ENCODE measurements around the gene PIP5K1B.

PIP5K1B gene

DNA sequence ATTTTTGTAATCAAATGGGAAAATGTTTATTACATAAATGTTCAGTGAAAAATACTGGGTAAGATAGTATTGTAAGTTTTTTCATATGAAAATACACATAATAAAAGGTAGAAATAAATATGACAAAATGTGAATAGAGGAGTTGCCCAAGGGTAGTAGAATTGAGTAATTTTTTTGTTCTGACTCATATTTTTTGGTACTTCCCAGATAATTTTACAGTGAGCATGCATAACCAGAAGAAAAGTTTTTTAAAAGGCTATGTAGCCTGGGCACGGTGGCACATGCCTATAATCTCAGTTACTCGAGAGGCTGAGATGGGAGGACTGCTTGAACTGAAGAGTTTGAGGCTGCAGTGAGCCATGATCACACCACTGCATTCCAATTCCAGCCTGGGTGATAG is 116.9 kb downstream of the PIP5K1B start:
- DNase-seq, result no peak

DNA sequence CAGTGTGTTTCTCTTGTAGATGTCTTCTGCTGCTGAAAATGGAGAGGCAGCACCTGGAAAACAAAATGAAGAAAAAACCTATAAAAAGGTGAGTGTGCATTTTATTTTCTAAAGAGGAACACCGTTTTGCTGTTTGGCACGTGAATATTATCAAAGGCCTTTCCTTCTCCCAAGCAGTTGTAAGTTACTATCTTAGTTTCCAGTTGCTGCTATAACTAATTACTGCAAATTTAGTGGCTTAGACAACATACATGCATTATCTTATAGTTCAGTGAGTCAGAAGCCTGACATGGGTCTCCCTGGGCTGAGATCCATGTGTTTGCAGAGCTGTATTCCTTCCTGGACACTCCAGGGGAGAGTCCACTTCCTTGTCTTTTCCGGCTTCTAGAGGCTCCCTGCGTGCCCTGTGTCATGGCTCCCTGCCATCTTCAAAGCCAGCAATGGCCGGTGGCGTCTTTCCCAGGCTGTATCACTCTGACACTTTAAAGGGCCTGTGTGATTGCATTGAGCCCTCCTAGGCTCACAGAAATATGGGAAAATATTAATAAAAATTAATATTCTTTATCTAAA is 117.6 kb downstream of the PIP5K1B start:
- no peak for DNase-seq

- no peak for DNase-seq
Observed at GRCh38 chr9:68825762-68826472, 120.9 kb downstream of the PIP5K1B start.

DNA sequence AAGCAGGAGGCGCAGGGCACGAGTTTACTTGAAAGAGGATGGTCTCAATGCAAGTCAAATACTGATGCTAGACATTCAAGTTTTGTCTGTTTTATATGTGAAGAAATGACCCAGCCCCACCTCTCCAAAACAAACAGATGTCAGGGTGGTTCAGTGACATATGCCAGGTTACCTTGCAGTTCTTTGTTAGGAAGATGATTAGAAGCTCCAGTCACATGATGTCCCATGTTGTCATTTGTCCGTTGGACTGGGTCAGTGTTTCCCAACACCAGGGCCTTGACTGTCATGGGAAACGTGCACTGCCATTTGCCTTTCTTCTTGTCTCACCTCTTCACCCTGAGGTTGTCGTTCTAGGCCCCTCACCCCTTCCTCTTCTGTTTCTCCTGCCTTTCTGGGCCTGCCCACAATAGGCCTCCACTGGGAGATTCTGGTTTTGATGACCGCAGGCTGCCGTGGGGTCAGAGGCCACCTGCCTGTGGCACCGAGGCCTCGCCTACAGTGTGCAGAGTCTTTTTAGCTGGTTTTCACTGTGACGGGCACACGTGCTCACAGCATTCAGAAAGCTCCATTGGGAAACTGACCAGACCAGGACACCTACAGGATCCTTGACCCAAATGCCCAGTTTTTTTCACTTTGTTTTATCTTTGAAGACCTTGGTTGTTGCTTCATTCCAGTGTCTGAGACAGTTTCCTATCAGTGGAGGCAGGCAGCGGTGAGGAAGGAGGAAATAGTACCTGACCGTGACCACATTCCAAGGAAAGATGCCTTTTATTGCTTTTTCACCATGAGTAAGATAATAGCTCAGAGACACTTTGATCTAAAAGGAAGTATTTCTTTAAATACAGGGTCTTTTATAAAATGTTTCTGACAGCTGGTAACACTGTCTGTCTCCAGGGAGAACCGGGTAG is 123.1 kb downstream of the PIP5K1B start:
- DNase-seq, result no peak

- no peak for DNase-seq
Observed at GRCh38 chr9:68832101-68832500, 127.1 kb downstream of the PIP5K1B start.

DNA sequence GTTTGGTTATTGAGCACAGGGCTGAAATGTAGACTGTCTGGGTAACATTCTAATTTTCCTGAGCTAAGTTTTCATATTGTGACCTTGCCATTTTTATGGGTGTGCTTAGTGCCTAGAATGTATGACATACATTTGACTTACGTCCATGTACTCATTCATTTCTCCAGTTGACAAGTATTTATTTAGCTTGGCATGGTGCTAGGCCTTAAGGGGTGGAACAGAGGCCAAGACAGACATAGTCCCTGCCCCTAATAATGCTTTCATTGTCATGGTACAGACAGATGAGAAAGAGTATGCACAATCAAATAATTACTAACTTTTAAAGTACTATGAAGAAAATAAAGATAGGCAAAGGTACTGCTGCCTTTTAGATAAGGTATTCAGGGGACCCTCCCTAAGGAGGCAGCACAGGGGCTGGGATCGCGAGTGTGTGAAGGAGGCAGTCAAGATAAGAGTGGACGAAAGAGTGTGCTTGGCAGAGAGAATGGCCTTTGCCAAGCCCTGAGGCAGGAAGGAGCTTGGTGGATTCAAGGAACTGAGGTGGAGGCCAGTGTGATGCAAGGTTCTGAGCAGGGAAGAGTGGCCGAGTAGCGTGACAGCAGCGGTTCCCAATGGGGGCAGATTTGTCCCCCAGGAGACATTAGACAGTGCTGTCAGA is 128.0 kb downstream of the PIP5K1B start:
- no peak for DNase-seq

DNA sequence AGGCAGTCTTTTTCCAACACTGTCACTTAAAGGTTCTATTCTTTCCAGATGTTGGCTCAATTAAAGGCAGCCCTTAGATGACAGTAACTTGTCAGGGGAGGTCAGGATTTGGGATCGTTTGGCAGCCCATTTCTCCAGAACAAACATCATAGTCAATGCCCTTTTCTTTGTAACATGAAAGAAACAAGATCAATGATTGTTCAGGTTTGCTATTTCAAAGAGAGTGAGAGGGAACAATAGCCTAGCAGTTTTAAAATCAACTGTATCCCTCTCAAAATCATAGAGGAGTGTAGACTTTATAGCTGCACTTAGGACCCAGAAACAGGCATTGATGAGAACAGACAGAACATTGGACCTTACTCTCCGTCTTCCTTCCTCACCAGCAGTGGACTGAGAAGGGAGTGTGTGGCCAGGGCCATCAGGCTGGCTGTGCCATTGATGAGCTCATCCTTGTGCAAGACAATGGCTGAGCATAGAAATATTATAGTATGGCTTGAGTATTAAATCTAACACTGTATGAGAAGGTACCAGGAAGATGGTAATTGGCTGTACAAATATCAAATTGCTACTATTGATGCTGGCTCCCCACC is 130.0 kb downstream of the PIP5K1B start:
- DNase-seq, result no peak

DNA sequence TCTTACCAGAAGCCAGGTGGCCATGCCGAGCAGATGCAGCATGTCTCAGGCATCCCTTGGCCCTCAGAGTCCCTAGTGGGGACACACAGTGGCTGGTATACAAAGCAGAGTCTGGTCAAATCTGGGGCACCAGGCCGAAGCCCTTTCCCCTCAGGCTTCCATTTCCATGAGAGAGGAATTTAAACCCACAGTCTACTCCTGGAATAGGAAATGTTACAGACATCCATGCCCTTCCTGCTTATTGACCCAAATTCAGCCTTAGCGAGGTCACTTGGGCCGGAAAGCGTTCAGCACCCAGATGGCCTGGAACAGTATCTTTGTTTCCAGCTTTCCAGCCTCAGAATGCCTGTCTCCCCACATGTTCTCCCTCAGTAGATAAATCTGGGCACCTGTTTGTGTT is 131.7 kb downstream of the PIP5K1B start:
- DNase-seq, result no peak

GRCh38 chr9:68838245-68838644 is 133.2 kb downstream of the PIP5K1B start:
- DNase-seq, result no peak

GRCh38 chr9:68841276-68842052 is 136.4 kb downstream of the PIP5K1B start:
- DNase-seq, result no peak

DNA sequence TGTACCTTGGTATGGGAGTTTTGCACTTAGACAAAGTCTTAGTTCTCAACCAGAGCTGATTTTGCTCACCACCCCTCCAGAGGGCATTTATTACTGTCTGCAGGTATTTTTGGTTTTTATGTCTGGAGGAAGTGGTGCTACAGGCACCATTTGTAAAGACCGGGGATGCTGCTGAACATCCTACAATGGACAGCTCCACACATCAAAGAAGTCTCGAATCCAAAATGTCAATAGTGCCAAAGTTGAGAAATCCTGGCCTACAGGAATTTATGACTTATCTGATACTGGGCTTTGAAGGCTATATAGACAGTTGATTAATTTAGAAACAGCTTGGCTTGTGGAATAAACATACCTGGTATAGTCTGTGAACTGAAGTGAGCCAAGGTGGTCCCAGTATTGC is 137.5 kb downstream of the PIP5K1B start:
- no peak for DNase-seq

DNA sequence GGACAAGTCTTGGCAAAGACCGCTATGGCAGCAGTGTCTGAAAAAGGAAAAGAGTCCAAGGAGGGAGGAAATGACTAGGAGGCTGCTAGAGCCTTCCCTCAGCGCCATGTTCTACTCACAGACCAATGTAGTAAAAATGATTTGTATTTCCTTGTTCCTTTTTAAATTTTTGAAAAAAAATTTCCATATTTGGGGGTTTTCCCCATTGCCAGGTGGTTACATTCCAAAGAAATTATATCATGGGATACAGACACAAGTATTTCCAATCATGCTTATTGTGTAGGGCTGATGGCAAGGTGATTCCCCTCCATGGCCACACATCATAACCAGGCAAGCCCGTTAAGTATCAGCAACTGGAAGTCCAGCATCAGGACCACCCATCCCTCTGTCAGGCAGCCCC is 138.2 kb downstream of the PIP5K1B start:
- no peak for DNase-seq

GRCh38 chr9:68844157-68844556 is 139.1 kb downstream of the PIP5K1B start:
- DNase-seq, result no peak

- DNase-seq, result no peak
Observed at GRCh38 chr9:68844631-68845612, 139.9 kb downstream of the PIP5K1B start.

GRCh38 chr9:68847765-68848164 is 142.7 kb downstream of the PIP5K1B start:
- no peak for DNase-seq

GRCh38 chr9:68851657-68852056 is 146.6 kb downstream of the PIP5K1B start:
- no peak for DNase-seq

DNA sequence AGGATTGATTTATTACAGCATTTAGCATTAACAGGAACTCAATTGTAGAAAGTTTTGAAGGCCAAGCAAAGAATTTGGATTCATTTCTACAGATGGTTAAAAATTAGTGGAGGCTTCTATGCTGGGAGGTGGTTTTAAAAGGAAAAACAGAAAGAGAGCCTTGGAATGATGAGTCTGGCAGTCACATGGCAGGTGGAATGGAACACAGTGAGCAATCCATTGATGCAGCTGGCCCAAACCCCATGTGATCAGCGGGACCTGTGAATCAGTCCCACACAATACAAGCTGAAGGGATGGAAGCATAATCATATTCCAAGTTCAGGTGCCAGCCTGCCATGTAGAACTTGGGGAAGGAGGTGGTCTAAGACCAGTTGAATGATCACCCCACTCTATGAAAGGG is 147.9 kb downstream of the PIP5K1B start:
- DNase-seq, result no peak

GRCh38 chr9:68859347-68859746 is 154.3 kb downstream of the PIP5K1B start:
- DNase-seq, result no peak

DNA sequence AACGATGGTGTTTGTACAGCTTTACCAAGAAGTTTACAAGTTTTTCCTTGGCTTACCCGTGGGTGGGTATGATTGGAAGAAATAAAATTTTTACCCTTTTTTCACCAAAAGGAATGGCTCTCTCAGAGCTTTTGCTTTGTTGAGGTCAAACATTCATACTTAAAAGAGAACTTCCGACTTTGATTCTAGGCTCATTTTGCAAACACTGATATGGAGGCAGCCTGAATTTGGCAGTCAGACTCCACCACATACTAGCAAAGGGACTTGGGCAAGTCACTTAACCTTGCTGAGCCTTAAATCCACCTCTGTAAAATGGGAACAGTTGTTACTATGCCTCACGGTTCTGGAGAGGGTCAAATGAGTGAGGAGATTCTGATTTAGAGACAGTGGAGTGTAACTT is 155.4 kb downstream of the PIP5K1B start:
- DNase-seq, result no peak

DNA sequence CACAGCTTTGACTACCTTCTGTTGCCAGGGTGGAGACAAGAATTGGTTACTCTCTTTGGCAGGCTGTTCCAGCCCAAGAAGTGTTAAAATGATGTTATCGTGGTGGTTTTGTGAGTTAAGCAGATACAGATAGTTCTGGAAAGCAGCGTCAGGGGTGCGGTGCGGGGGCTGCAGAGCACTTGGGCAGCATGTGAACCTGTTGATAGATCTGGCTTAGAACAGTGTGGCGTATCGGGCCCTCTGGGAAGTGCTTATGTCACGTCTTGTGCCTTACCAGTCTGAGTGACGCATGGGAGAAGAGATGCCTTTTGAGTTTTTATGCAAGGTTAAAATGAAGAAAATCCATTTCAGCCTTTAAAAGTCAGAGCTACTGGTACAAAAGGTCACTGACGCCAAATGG is 156.4 kb downstream of the PIP5K1B start:
- DNase-seq, result no peak

DNA sequence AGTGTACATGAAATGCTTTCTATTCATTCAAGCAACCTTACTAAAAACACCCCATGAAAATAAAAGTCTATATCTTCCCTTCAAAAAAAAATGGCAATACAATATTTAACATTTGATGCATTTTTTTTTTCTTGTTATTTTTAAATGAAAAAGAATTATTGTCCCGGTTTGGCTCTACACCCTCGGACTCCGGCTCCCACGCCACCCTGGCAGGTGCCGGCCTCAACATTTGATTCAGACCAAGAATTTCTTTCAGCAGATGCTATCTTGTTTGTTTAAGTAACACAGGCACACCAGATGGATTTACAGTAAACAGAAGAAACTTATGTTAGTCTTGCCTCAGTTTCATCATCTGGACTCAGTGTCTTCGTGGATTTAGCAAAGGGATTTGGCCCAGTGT is 162.0 kb downstream of the PIP5K1B start:
- DNase-seq, result no peak
